HG03066 (cell line): ENCODE measurements around the gene GPRIN3.
"Not testable (repeated sequence)": the region's sequence is repeated elsewhere in the genome, so short reads cannot be mapped to it uniquely, and the experiment has no call there.

Experiments
- ATAC-seq: cut with Tn5 transposase; IDR thresholded peaks from one replicate; pipeline ENCODE4 v1.9.1; 2021; ENCODE audit warnings: low read depth; ENCODE audit not compliant: unreplicated experiment

GPRIN3 gene

GRCh38 chr4:89314291-89314690 is 6.7 kb upstream of the GPRIN3 start:
- no peak for ATAC-seq

DNA sequence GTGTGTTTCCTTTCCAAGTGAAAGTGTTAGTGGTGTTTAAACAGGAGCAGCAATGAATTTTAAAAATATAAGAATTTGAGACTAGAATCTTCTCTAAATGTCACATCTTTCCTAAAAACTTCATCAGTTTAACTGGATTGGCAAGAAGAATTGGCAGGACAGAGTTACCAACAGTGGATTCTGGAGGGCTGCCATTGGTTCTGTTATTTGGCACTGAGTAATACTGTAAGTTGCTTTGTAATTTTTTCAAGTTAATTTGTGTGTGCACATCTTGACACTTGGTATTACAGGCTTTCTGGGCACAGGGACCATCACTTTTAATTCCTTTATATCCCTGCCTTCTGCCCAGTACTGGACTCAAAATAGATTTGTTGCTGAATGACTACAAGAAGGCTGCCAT is 4.5 kb upstream of the GPRIN3 start:
- no peak for ATAC-seq

- ATAC-seq, result no peak
These were observed 3.8 kb upstream of the GPRIN3 start for GRCh38 chr4:89311433-89311832.

DNA sequence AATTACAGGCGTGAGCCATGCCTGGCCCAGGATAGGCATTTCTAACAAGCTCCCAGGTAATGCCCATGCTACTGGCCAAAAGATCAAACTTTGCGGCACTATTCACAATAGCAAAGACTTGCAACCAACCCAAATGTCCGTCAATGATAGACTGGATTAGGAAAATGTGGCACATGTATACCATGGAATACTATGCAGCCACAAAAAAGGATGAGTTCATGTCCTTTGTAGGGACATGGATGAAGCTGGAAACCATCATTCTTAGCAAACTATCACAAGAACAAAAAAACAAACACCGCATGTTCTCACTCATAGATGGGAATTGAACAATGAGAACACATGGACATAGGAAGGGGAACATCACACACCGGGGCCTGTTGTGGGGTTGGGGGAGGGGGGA is 1.6 kb upstream of the GPRIN3 start:
- not testable (repeated sequence) for ATAC-seq

DNA sequence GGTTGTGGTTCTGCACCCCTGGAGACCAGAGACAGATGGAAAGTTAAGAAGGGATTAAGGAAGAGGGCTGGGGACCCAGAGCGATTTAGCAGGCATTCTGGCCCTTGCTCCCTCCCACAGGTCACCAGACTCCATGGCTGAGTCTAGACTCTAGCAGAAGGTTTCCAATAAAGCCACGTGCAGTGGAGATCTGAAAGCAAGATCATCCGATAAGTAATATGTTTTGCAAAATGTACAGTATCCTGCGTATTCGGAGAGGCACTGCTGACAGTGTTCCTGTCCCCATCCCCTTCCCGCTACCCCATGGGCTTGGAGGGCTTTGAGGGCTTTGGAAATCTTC is 531 bp upstream of the GPRIN3 start:
- ATAC-seq, result no peak

- ATAC-seq, result no peak
These were observed 488 bp downstream of the GPRIN3 start for GRCh38 chr4:89307178-89307445.

GRCh38 chr4:89306486-89307177 is 968 bp downstream of the GPRIN3 start:
- no peak for ATAC-seq

- ATAC-seq, result no peak
These were observed 1.7 kb downstream of the GPRIN3 start for GRCh38 chr4:89305712-89306437.

DNA sequence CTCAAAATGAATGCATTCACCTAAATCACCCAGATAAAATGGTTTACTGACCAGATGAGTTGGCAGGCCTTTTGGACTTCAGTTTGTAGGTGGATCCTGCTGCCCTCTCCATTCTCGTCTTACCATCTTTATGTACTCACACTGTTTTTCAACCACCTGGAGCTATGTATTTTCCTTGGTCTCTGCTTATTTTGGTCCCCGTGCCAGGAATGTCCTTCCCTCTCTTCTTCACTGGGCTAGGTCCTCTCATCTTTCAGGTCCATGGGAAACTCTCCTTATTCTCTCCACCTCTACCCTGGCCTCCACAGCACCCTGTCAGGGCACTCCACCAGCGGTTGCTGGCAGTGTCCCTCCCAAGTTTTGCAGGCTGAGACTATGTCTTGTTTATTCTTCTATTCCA is 2.6 kb downstream of the GPRIN3 start:
- no peak for ATAC-seq

DNA sequence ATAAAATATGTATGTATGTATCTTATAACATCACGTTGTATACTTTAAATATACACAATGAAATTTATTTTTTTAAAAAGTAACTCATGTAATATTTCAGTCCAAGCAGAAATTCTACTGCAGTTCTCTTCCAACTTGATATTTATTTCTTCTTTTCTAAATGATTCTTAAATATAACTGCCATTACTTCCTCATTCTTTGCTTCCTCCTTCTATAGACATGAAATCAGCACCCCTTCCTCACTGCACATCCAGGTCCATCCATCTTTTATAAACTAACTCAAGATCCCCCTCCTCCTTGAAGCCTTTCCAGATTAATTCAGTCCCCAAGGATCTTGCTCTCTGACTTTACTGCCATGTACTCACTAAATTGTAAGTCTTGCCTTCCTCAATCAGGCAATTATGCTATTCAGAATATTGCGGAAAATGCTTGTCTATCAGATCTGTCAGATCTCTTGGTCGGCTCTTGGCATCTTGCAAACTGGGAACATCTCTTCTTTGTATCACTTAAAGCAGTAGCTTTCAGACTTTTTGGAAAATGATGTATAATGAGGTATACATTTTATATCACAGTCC is 3.7 kb downstream of the GPRIN3 start:
- no peak for ATAC-seq

GRCh38 chr4:89303177-89303576 is 4.4 kb downstream of the GPRIN3 start:
- no peak for ATAC-seq

GRCh38 chr4:89301902-89302301 is 5.7 kb downstream of the GPRIN3 start:
- no peak for ATAC-seq

DNA sequence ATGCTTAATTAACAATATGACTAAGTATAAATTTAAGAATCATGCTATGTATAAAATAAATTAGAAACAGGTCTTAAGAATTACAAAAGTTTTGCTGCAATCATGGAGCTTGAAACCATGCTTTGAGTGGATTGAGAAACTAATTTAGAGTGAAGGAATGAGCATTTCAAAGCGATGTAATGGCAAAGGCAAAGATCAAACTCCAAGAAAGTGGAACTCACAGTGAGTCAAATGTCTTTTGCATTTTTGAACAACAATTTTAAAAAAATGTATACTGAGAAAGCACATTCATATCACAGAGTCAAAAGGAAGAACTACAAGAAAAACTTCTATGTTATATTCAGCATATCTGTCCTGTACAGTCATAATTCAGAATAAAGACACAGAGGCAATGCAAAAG is 6.6 kb downstream of the GPRIN3 start:
- ATAC-seq, result no peak

DNA sequence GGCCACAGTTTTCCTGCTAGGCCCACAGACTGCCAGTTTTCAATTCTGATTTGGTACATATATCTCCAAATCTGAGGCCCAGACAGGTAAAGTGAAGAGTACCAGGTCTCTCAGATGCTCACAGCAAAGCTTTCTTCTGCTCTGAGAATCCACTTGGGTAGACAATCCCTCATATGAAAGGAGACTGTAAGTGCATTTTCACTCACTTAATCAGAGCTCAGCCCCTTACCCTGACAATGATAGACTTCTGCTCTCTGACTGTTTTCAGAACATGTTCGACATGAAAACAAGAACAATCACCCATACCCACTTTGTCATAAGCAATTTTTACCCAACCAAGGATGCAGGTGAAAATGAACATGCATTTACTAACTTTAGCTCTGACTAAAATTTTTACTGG is 7.1 kb downstream of the GPRIN3 start:
- no peak for ATAC-seq

- ATAC-seq, result no peak
These were observed 7.5 kb downstream of the GPRIN3 start for GRCh38 chr4:89300060-89300459.

DNA sequence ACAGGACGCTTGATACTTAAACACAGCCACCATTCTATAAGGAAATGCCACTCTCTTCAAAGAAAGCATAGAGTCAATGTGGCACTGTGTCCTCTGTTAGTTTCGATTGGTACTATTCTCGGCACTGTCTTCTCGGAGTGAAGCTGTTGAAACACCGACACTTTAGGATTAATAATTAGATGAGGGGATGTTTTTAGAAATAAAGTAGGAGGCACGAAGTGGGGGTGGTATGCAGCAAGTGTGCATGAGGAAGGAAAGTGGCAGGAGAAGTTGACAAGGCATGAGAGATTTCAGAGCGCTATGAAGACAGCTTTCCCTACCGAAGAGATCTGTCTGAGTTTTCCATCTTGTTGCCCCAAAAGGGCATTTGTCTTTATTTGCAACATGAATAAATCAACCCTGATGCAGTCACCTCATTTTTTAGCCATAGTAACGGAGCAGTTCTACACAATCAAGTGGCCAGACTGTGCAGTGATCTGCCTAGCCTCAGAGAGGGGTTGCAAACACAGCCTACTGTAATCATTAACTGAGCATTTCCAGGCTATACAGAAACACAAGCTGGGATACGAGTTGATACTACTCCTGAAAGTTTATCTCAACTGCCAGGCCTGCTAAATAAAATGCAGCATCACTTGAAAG is 8.3 kb downstream of the GPRIN3 start:
- no peak for ATAC-seq

DNA sequence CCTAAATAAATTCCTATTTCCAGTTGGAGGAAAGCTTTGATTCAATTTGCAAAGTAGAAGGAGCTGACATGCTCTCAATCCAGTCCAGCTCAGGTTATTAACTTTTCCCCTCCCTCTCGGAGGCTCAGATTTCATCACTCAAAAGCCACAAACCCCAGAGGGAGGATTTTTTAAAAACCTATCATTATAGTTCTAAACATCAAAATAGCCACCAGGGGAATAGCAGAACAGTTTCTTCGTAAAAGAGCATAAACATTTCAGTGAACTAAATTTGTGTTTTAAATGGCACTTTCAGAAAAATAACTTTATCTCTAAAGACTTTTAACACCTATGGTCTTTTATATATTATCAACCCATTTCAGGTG is 8.8 kb downstream of the GPRIN3 start:
- no peak for ATAC-seq

DNA sequence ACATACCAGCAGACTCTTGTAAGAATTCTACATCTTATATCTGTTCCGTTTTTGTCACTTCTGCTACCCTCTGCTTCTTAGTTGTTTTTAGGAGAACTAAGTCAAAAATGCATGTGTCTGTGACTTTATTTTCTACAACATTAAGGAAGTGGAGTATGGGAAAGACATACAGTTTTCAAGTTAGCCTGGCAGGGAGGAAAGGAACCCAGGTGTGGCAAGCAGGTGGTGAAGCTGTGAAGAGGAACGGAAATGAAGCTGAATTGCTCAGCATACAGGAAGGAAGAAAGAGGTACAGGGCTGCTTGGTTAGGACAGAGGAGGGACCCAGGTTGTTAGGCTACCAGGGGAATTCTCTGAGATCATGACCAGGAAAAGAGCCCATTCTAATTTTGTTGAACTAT is 9.4 kb downstream of the GPRIN3 start:
- ATAC-seq, result peak; percentile 41

- no peak for ATAC-seq
These were observed 10.7 kb downstream of the GPRIN3 start for GRCh38 chr4:89296896-89297295.

- ATAC-seq, result no peak
These were observed 11.2 kb downstream of the GPRIN3 start for GRCh38 chr4:89296399-89296798.

GRCh38 chr4:89295415-89295927 is 12.1 kb downstream of the GPRIN3 start:
- no peak for ATAC-seq
